ENCODE results near the gene ZNF81.

DNA sequence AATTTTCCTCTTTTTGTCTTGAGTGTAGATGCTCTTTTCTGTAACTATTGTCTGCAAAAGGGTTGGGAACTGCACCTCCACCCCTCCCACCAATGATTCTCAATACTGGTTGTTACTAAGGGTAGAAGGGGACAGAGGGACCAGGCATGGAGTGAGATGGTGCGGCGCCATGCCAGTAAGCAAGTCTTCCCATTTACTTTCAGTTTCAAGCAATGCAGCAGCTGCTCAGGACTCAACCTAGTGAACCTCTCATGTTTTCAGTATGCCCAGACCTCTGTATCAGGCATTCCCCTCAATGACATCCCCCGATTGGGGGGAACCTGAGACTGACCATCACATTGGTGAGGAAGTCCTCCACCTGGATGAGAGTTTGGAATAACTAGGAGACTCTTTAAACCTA is 41.5 kb downstream of the ZNF81 start:
- TF ChIP-seq, protein P1, sequence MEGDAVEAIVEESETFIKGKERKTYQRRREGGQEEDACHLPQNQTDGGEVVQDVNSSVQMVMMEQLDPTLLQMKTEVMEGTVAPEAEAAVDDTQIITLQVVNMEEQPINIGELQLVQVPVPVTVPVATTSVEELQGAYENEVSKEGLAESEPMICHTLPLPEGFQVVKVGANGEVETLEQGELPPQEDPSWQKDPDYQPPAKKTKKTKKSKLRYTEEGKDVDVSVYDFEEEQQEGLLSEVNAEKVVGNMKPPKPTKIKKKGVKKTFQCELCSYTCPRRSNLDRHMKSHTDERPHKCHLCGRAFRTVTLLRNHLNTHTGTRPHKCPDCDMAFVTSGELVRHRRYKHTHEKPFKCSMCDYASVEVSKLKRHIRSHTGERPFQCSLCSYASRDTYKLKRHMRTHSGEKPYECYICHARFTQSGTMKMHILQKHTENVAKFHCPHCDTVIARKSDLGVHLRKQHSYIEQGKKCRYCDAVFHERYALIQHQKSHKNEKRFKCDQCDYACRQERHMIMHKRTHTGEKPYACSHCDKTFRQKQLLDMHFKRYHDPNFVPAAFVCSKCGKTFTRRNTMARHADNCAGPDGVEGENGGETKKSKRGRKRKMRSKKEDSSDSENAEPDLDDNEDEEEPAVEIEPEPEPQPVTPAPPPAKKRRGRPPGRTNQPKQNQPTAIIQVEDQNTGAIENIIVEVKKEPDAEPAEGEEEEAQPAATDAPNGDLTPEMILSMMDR (conservative IDR thresholded peaks at IDR 0.05; ENCODE audit: low read depth, low read length), result no peak
- TF ChIP-seq POLR2A (IDR thresholded peaks at IDR 0.05; ENCODE audit: low read depth, low read length) (no peak), SMC3 (IDR thresholded peaks at IDR 0.05; ENCODE audit: low read depth, low read length) (no peak), FOS (IDR thresholded peaks at IDR 0.05; ENCODE audit: low read depth, low read length) (no peak), RFX5 (IDR thresholded peaks at IDR 0.05; ENCODE audit: low read depth, low read length) (no peak), CEBPB (IDR thresholded peaks at IDR 0.05; ENCODE audit: low read depth, low read length) (no peak), MXI1 (IDR thresholded peaks at IDR 0.05; ENCODE audit: borderline replicate concordance, low read depth, low read length) (no peak), RCOR1 (IDR thresholded peaks at IDR 0.05; ENCODE audit: insufficient replicate concordance, low read length) (no peak), BHLHE40 (IDR thresholded peaks at IDR 0.05; ENCODE audit: low read depth, low read length) (no peak), CHD1 (IDR thresholded peaks at IDR 0.05; ENCODE audit: low read depth, low read length) (no peak)
- TF ChIP-seq, protein P2, sequence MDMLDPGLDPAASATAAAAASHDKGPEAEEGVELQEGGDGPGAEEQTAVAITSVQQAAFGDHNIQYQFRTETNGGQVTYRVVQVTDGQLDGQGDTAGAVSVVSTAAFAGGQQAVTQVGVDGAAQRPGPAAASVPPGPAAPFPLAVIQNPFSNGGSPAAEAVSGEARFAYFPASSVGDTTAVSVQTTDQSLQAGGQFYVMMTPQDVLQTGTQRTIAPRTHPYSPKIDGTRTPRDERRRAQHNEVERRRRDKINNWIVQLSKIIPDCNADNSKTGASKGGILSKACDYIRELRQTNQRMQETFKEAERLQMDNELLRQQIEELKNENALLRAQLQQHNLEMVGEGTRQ (IDR thresholded peaks at IDR 0.05; ENCODE audit: low read depth, low read length), result no peak
- TF ChIP-seq, protein P3, sequence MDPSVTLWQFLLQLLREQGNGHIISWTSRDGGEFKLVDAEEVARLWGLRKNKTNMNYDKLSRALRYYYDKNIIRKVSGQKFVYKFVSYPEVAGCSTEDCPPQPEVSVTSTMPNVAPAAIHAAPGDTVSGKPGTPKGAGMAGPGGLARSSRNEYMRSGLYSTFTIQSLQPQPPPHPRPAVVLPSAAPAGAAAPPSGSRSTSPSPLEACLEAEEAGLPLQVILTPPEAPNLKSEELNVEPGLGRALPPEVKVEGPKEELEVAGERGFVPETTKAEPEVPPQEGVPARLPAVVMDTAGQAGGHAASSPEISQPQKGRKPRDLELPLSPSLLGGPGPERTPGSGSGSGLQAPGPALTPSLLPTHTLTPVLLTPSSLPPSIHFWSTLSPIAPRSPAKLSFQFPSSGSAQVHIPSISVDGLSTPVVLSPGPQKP (IDR thresholded peaks at IDR 0.05; ENCODE audit: borderline replicate concordance, low read depth, low read length), result no peak
